ENCODE data around the gene GTF2A1L.

Gene GTF2A1L

DNA sequence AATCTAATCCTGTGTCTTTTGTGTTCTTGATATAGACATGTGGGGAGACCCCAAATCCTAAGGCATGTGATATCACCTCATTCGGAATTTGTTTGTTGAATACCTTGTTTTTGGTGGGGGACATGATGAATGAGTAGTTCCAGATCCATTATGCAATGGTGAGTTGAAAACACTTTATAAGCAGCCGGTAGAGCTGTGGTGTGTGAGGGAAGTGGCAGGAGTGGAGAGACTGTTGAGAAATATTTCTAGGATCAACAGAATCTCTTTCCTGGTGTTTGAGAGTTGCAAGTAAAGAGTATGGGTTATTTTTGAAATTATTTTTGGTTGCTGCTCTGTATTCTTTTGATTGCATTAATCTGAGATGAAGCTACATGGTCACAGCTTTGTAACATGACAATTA lies 103.5 kb downstream of the GTF2A1L start:
- TF ChIP-seq EZH2 (IDR thresholded peaks at IDR 0.05; ENCODE audit: borderline replicate concordance, low read length), result no peak
- TF ChIP-seq, protein P1, sequence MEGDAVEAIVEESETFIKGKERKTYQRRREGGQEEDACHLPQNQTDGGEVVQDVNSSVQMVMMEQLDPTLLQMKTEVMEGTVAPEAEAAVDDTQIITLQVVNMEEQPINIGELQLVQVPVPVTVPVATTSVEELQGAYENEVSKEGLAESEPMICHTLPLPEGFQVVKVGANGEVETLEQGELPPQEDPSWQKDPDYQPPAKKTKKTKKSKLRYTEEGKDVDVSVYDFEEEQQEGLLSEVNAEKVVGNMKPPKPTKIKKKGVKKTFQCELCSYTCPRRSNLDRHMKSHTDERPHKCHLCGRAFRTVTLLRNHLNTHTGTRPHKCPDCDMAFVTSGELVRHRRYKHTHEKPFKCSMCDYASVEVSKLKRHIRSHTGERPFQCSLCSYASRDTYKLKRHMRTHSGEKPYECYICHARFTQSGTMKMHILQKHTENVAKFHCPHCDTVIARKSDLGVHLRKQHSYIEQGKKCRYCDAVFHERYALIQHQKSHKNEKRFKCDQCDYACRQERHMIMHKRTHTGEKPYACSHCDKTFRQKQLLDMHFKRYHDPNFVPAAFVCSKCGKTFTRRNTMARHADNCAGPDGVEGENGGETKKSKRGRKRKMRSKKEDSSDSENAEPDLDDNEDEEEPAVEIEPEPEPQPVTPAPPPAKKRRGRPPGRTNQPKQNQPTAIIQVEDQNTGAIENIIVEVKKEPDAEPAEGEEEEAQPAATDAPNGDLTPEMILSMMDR (IDR thresholded peaks at IDR 0.05; ENCODE audit: low read length), result no peak
- no peak overlapping the region for H3K4me3 ChIP-seq (ENCODE audit: low read depth, low read length, poor library complexity, severe bottlenecking)

GRCh38 chr2:48722391-48722790 lies 104.7 kb downstream of the GTF2A1L start:
- H3K4me3 ChIP-seq (ENCODE audit: low read depth, low read length, poor library complexity, severe bottlenecking), result no peak overlapping the region
- TF ChIP-seq EZH2 (IDR thresholded peaks at IDR 0.05; ENCODE audit: borderline replicate concordance, low read length), result no peak
- TF ChIP-seq, protein P1 (IDR thresholded peaks at IDR 0.05; ENCODE audit: low read length), result no peak
- H3K36me3 ChIP-seq (ENCODE audit: insufficient read depth, low read length), result no peaks in the 10 kb centered on the region
- no peak overlapping the region for H2AFZ ChIP-seq (ENCODE audit: low read length)
- H3K27me3 ChIP-seq (ENCODE audit: insufficient read depth, low read length), result no peaks in the 10 kb centered on the region
- no peaks in the 10 kb centered on the region for H3K4me1 ChIP-seq (ENCODE audit: insufficient read depth, low read length, severe bottlenecking)
- H3K9me3 ChIP-seq (ENCODE audit: low read length), result no peaks in the 10 kb centered on the region
- no peaks in the 10 kb centered on the region for H3K9me2 ChIP-seq (ENCODE audit: low read depth, low read length)
- H3K79me2 ChIP-seq (ENCODE audit: insufficient read depth, low read length), result no peaks in the 10 kb centered on the region
- no peak overlapping the region for H3K27ac ChIP-seq (ENCODE audit: low read depth, low read length, poor library complexity, severe bottlenecking)
- no peaks in the 10 kb centered on the region for H3F3A ChIP-seq (ENCODE audit: insufficient read depth, low read length)
- no peak overlapping the region for H3K4me2 ChIP-seq (ENCODE audit: low read length)
- no peak overlapping the region for H3K9ac ChIP-seq (ENCODE audit: low read length)
- no peaks in the 10 kb centered on the region for H4K20me1 ChIP-seq (ENCODE audit: insufficient read depth, low read length)

More for the DNA sequence above, 103.5 kb downstream of the GTF2A1L start:
- H4K20me1 ChIP-seq (ENCODE audit: insufficient read depth, low read length), result no peaks in the 10 kb centered on the region
- H3K4me2 ChIP-seq (ENCODE audit: low read length), result no peak overlapping the region
- no peak overlapping the region for H3K9ac ChIP-seq (ENCODE audit: low read length)
- no peak overlapping the region for H2AFZ ChIP-seq (ENCODE audit: low read length)
- H3K27me3 ChIP-seq (ENCODE audit: insufficient read depth, low read length), result no peaks in the 10 kb centered on the region
- H3F3A ChIP-seq (ENCODE audit: insufficient read depth, low read length), result no peaks in the 10 kb centered on the region
- no peak overlapping the region for H3K27ac ChIP-seq (ENCODE audit: low read depth, low read length, poor library complexity, severe bottlenecking)
- H3K4me1 ChIP-seq (ENCODE audit: insufficient read depth, low read length, severe bottlenecking), result no peaks in the 10 kb centered on the region
- H3K9me3 ChIP-seq (ENCODE audit: low read length), result no peaks in the 10 kb centered on the region
- H3K79me2 ChIP-seq (ENCODE audit: insufficient read depth, low read length), result no peaks in the 10 kb centered on the region
- no peaks in the 10 kb centered on the region for H3K36me3 ChIP-seq (ENCODE audit: insufficient read depth, low read length)
- no peaks in the 10 kb centered on the region for H3K9me2 ChIP-seq (ENCODE audit: low read depth, low read length)

- Histone ChIP-seq H4K20me1 (ENCODE audit: insufficient read depth, low read length) (no peaks in the 10 kb centered on the region), H3F3A (ENCODE audit: insufficient read depth, low read length) (no peaks in the 10 kb centered on the region), H3K9ac (ENCODE audit: low read length) (no peak overlapping the region), H3K9me2 (ENCODE audit: low read depth, low read length) (no peaks in the 10 kb centered on the region), H3K27ac (ENCODE audit: low read depth, low read length, poor library complexity, severe bottlenecking) (no peak overlapping the region), H3K9me3 (ENCODE audit: low read length) (no peaks in the 10 kb centered on the region), H3K4me1 (ENCODE audit: insufficient read depth, low read length, severe bottlenecking) (no peaks in the 10 kb centered on the region), H3K36me3 (ENCODE audit: insufficient read depth, low read length) (no peaks in the 10 kb centered on the region), H3K27me3 (ENCODE audit: insufficient read depth, low read length) (no peaks in the 10 kb centered on the region), H2AFZ (ENCODE audit: low read length) (no peak overlapping the region), H3K4me2 (ENCODE audit: low read length) (no peak overlapping the region), H3K79me2 (ENCODE audit: insufficient read depth, low read length) (no peaks in the 10 kb centered on the region), H3K4me3 (ENCODE audit: low read depth, low read length, poor library complexity, severe bottlenecking) (no peak overlapping the region)
- TF ChIP-seq, protein P1 (IDR thresholded peaks at IDR 0.05; ENCODE audit: low read length), result no peak
- TF ChIP-seq EZH2 (IDR thresholded peaks at IDR 0.05; ENCODE audit: borderline replicate concordance, low read length), result no peak
Observed at GRCh38 chr2:48723129-48723528, 105.5 kb downstream of the GTF2A1L start.
